ENCODE data around the gene SUMO1.

DNA sequence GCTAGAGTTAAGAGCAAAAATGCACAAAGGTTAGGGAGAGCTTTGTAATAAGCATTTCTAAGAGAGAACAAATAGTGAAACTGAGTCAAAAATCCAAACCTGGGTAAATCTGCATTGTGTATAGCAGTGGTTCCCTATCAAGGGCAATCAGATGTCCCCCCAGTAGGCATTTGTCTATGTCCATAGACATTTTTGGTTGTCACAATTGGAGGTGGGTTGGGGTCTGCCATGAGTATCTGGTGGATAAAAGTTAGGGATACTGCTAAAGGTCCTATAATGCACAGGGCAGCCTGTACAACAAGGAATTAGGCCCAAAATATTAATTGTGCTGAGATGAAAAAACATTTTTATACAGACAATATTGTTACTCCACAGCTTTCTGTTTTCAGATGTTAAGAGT lies 48.2 kb upstream of the SUMO1 start:
- TF ChIP-seq CTCF (conservative IDR thresholded peaks at IDR 0.05; ENCODE audit: low read depth, low read length) (no peak), EZH2 (IDR thresholded peaks at IDR 0.05; ENCODE audit: low read length, unreplicated experiment) (no peak), EZH2phosphoT487 (IDR thresholded peaks at IDR 0.05; ENCODE audit: borderline replicate concordance, low read length) (no peak)

All from PC-3 (cell line).